HG03469 (cell line): ENCODE data around the gene TDRD7.
A peak's percentile ranks its signal among the peaks of the same experiment; 100 is the strongest.

Experiments
- ATAC-seq: cut with Tn5 transposase; IDR thresholded peaks from one replicate; pipeline ENCODE4 v1.9.1; 2021; ENCODE audit warnings: mild to moderate bottlenecking, moderate library complexity, moderate number of reproducible peaks; ENCODE audit not compliant: unreplicated experiment

The TDRD7 gene

DNA sequence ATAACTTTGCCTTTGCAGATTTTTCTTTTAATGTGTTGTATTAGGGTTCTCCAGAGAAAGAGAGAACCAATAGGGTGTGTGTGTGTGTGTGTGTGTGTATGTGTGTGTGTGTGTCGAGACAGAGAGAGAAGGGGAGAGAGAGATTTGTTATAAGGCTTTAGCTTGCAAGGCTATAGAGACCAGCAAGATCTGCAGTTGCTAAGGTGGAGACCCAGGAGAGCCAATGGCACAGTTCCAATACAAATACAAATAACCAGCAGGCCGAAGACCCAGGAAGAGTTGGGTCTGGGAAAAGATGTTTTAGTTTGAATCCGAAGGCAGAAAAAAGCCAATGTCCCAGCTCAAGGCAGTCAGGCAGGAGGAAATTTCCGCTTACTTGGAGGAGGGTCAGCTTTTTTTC, 112.5 kb downstream of the TDRD7 start:
- ATAC-seq: no peak

DNA sequence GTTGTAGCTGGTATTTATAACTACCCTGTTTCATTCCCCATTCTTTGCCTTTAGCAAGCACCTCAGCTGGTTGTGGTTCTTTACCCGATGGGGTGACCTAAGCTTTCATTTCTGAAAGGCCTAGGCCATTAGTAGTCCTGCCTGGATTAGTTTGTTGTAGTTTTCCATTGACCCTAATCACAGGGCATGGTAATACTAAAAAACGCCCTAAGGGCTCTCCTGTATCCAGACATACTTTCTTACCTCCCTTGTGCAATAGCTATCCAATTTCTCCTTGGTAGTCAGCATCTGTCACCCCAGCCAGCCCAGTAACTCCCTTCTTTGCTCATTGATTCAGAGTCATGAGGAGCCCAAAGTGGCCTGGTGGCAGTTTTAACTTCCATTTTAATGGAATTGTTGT, 113.6 kb downstream of the TDRD7 start:
- ATAC-seq: no peak

DNA sequence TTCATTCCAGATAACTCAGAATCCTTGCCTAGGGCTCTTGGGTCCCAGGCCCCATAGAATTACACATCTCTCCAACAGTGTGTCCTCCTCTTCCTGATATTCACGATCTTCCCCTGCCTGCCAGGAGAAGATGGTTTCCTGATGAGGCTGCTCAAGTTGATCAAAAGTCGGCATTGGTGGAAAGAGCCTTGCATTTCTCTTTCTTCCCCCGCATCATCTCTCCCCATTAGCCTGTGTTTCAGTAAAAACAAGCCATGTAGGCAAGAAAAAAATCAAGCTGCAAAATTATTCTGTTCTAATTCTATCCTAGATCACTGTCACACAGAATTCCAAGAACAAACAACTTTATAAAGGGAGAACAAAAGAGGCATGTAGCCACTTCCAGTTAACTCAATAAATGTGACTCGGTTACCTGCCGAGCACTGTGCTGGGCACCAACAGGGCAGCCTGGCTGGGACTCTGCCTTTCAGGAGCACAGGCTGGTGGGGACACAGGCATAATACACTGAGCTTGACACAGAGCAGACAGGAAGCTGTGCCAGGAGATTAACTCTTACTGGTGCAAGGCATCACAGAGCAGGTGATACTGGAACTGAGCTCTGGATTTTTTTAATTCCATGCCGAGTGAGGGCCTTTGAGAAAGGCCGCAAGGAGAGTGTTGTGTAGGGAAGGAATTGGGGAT, 115.1 kb downstream of the TDRD7 start:
- ATAC-seq: no peak

DNA sequence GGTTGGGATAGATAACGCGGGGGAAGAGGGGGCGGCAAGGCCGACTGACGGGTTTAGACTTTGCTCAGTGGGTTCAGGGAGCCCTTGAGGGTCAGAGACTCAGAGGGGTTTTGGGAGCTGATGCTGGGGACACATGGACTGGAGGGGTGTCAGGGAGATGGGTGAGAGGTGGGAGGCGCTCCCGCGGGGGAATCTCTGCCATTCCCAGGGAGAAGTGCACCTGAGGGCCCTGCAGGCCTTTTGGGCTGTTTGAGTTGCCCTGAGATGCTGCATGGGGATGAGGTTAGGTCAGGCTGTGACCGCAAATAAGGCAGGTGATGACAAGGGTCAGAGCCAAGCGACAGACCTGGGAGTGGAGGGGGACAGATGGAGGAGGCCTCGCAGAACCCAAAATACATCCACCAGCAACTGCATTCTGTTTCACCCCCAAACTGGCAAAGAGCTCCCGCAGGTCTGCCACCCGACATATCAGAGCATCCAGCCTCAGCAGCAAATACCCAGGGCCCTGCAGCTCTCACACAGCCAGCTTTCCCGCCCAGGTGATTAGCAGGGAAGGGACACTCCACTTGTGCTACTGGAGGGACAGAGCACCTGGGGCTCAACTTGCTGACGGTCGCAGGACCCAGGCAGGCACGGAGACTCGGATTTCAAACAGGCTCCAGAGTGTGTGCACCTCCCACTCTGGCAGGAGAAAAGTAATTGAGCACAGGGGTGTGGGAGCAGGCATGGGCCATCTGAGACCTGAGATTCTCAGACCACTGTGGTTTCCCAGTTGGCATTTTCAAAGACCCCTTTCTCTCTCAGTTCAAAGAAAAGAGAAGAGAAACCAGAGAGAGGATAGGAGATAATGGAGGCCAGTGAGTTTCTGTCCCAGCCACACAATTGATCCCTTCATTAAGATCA, 116.0 kb downstream of the TDRD7 start:
- no peak for ATAC-seq

DNA sequence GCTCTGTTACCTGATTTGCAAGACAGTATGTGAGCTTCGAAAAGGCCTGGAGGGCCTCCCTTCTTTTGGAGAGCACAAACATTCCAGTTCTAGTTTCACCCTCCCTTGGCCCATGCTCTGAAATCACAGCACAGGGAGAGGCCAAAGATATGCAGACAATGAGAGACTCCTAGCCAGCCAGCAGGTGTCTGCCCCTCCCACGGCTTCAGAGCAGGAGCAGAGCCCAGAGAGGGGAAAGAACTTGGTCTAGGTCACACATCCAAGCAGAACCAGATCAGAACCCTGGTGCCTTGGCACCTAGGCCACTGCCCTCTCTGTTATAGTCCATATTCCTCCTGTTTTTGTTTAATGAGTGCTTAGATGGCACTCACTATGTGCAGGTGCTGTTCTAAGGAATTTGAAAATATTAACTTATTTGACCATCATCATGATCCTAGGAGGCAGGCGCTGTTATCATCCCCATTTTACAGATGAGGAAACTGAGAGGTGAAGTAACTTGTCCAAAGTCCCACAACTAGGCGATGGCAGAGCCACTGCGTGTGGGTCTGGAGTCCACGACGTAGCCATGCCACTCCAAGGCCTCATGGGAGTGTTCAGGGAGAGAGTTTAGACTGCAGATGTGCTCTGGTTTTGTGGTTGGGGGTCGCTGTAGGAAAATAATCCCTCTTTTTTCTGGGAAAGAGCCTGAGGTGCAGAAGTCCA, 116.8 kb downstream of the TDRD7 start:
- no peak for ATAC-seq

DNA sequence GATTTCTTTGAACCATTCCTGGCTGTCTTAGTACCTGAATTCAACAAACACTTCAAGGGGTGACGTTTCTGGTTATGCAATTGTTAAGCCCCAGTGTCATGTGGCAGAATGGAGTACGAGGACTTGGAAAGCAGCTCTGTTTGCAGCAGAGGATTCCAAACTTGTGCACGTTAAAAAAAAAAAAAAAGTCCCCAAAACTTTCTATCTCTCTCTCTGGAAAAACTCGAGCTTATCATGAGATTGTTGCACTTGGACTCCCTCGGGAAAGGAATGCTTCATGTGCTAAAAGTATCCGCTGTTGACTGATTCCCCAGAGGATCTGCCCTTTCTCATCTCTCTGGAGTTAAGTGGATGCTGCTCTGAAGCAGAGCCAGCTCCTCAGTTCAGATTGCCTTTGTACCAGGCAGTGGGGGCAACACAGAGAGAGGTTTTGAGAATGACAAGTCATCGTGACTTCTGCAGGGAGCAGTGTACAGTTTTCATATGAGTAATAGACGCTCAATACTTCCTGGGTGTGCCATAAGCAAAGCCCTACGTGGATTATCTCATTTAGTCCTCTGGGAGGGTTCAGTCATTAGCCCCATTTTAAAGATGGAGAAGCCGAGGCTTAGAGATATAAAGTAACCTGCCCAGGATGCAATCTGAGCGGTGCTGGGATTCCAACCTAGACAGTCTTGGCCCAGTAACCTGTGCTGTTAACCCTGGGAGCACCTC, 117.6 kb downstream of the TDRD7 start:
- ATAC-seq: peak; percentile 65

DNA sequence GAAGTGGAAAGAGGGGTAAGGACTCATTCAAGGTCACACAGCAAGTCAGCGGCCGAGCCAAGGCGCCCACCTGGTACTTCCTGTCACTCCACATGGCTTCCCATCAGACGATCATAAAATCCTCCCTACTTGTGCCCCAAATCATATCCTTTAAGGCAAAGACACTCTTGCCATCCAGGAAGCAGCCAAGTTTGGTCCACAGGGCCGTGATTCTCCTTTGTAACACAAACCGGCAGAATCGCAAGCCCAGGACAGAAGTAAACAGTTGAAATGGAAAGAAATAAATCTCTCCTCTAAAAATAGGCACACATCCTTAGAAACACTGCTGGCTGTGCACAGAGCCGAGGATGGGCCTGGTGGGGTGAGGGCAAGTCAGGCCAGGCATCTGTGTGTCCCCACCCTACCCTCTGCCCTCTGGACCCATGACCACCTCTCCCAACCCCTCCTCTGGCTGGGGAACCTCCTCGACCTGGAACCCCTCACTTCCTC, 120.0 kb downstream of the TDRD7 start:
- ATAC-seq: no peak

DNA sequence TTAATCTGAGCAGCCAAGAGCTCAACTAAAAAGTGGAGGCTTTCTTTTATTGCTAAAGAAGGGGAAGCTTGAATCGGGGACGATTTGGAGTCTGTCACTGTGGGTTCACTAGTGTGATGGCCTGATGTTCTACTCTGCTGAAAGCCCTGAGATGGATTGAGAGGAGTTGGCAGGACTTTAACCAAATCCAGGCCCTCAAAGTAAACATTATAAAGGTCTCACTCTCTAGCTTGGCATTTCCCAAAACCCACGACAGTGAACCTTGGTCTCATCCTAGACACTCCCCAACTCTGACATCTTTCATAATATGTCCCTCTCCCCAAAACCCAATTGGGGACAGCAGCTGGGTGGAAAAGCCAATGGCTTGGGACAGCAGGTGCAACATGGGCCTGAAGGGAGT, 122.3 kb downstream of the TDRD7 start:
- ATAC-seq: no peak

DNA sequence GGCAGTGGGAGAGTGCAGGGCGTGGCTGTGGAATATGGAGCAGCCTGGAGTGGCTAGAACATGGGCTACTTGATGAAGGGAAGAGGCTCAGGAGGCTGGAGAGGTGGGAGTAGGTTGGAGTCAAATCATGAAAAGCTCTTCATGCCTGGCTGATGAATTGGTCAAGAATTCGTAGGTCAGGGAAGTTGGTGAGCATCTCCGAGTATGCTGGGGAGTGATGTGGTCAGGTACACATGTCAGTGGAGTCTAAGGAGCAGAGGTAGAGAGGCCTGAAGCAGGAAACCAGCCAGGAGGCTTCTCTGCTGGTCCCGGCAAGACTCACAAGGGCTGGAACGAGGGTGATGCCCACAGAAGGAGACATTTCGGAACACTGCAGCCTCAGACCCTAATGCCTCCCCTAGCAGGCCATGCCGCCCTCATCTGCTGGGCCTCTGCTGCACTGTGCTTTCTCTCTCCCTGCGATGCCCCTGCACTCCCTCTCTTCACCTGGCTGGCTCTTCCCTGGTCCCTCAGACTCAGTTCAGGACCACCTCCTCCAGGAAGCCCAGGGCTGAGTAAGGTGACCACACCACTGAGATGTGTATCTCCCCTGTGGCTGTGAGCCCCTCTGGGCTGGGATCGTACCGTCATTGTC, 123.2 kb downstream of the TDRD7 start:
- ATAC-seq: no peak

DNA sequence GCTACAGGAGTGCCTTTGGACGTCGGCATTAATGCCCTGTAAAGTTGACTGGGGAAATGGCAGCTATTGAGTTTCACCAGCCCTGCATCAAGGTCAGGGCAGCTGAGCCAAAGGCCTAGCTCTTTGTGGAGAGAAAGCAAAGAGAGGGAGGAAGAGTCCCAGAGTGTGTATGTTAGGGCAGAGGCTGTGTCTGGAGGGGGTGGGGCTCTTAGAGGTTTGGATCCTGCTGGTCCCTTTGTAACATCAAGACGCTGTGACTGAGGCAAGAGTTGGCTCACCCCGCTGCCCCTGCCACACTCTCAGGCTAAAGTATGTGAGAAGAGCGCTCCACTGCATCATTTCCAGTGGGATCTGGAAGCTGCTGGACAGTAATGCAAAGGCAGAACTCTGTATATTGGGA, 123.9 kb downstream of the TDRD7 start:
- no peak for ATAC-seq

DNA sequence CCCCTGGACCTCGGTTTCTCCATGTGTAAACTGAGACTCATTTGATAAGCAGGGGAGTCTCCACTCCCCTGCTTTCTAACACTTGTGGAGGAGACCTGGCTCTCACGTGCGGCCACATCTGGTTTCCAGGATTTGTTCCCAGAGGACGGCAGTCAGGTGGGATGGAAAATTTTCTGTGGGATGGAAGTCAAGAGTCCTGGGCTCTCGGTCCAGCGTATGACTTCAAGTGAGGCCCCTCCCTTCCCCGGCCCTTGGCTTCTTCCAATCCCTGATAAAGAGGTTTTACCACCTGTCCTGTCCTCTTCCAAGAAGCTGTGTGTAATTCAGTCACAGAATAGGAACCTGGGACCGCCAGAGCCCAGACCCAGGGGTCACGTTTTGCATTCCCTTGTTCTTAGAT, 124.6 kb downstream of the TDRD7 start:
- no peak for ATAC-seq

DNA sequence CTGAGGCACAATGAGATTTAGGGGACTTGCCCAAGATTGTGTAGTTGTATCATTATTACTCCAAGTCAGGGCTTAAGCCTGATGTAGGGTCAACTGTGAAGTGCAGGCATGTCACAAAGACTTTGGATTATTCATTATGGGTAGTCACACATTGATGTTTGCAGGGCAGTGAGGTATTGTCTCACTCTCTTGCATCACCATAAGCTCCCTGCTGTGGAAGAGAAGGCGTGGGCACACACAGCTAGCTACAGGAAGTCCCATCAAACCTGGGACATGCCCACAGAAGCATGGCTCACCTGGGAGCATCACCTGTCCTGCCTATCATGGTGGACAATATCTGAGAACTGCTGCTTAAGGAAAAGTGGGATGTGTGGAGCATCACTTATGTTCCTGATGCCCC, 131.7 kb downstream of the TDRD7 start:
- ATAC-seq: no peak

DNA sequence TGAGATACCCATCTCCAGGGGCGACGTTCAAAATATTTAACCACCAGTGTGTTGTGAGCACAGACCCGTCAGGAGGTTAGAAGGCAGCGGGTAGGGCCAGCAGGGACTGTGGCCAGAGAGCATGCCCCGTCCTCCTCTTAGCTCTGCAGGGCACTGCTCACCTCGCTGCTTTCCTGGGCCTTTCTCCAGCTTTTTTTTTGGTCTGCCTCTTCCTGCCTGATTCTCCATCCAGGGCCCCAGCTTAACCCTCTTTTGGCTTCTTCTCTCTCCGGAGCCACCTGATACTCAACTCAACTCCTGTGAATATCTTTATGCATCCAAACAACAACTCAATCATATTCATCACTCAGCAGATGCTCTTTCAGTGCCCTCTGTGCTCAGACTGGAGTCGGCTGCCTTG, 133.6 kb downstream of the TDRD7 start:
- ATAC-seq: no peak
